Neural progenitor cell (in vitro differentiated cells): Measurements from ENCODE around the gene SPTBN1. TPM values are rescaled to one million over a fixed set of nuclear protein-coding genes. Genes with fewer than 3 reads are reported as not detected.
A peak's percentile ranks its signal among the peaks of the same experiment; 100 is the strongest.

Experiments used
- DNase-seq: peaks from one replicate; pipeline ENCODE4 v3.0.0-alpha.2; 2016; ENCODE audit warnings: low spot score
- H2AFZ ChIP-seq: fragments of 200-600 bp; sonication (generic); replicated peaks from 2 replicates; pipeline ENCODE4 v1.6.1; 2016; ENCODE audit warnings: antibody characterized with exemption
- H3F3A ChIP-seq: fragments of 200-600 bp; sonication (generic); 2 replicates; pipeline ENCODE4 v1.6.1; 2016; ENCODE audit warnings: antibody characterized with exemption, low read depth
- H3K27ac ChIP-seq: fragments of 200-600 bp; sonication (generic); 2 replicates; pipeline ENCODE4 v1.5.1; 2016; ENCODE audit warnings: mild to moderate bottlenecking
- H3K27me3 ChIP-seq: fragments of 200-600 bp; sonication (generic); 2 replicates; pipeline ENCODE4 v1.6.1; 2016; ENCODE audit warnings: mild to moderate bottlenecking, moderate library complexity
- H3K36me3 ChIP-seq: fragments of 200-600 bp; sonication (generic); 2 replicates; pipeline ENCODE4 v1.5.1; 2016
- H3K4me1 ChIP-seq: fragments of 200-600 bp; sonication (generic); 2 replicates; pipeline ENCODE4 v1.6.1; 2016; ENCODE audit warnings: mixed run types
- H3K4me2 ChIP-seq: fragments of 200-600 bp; sonication (generic); 2 replicates; pipeline ENCODE4 v1.6.1; 2016
- H3K4me3 ChIP-seq: fragments of 200-600 bp; sonication (generic); 2 replicates; pipeline ENCODE4 v1.5.1; 2016
- H3K79me2 ChIP-seq: fragments of 200-600 bp; sonication (generic); 2 replicates; pipeline ENCODE4 v1.6.1; 2016; ENCODE audit warnings: low read depth
- H3K9ac ChIP-seq: fragments of 200-600 bp; sonication (generic); 2 replicates; pipeline ENCODE4 v1.6.1; 2016
- H3K9me3 ChIP-seq: fragments of 200-600 bp; sonication (generic); 2 replicates; pipeline ENCODE4 v1.5.1; 2016; ENCODE audit warnings: low read depth
- H4K20me1 ChIP-seq: fragments of 200-600 bp; sonication (generic); 2 replicates; pipeline ENCODE4 v1.6.1; 2016; ENCODE audit warnings: low read depth
- H3K27ac Mint-ChIP-seq: 3 replicates; pipeline ENCODE4 v1.8.0; 2021; ENCODE audit warnings: mixed read lengths
- H3K27me3 Mint-ChIP-seq: 2 replicates; pipeline ENCODE4 v1.8.0; 2022; ENCODE audit warnings: low read depth, mild to moderate bottlenecking, inconsistent platforms, moderate library complexity, mixed read lengths; ENCODE audit not compliant: insufficient read depth
- H3K36me3 Mint-ChIP-seq: 3 replicates; pipeline ENCODE4 v1.8.0; 2021; ENCODE audit warnings: mixed read lengths
- H3K4me1 Mint-ChIP-seq: 3 replicates; pipeline ENCODE4 v1.8.0; 2021; ENCODE audit warnings: mixed read lengths
- H3K4me3 Mint-ChIP-seq: 3 replicates; pipeline ENCODE4 v1.8.0; 2021; ENCODE audit warnings: mild to moderate bottlenecking, moderate library complexity, mixed read lengths
- H3K9me3 Mint-ChIP-seq: 3 replicates; pipeline ENCODE4 v1.8.0; 2020; ENCODE audit warnings: mixed read lengths
- CTCF ChIP-seq: fragments of 200-600 bp; sonication (generic); IDR thresholded peaks from 2 replicates; pipeline ENCODE4 v1.5.1; 2017; ENCODE audit warnings: antibody characterized with exemption, mild to moderate bottlenecking
- EZH2 ChIP-seq: fragments of 200-600 bp; sonication (generic); IDR thresholded peaks from 2 replicates; pipeline ENCODE4 v1.6.1; 2017; ENCODE audit warnings: antibody characterized with exemption, mild to moderate bottlenecking, moderate library complexity
- EZH2phosphoT487 ChIP-seq: fragments of 200-600 bp; sonication (generic); IDR thresholded peaks from 2 replicates; pipeline ENCODE4 v1.6.1; 2017; ENCODE audit warnings: antibody characterized with exemption
- total RNA-seq: library from RNA; depleted of rRNA; stranded (reverse); fragments of >200 nt; gene quantifications from 2 replicates; pipeline ENCODE4 v1.2.3, GENCODE V29; 2015; ENCODE audit warnings: low replicate concordance

Gene SPTBN1
- total RNA-seq, 1 donor from 2014 or later = 94.2 TPM

DNA sequence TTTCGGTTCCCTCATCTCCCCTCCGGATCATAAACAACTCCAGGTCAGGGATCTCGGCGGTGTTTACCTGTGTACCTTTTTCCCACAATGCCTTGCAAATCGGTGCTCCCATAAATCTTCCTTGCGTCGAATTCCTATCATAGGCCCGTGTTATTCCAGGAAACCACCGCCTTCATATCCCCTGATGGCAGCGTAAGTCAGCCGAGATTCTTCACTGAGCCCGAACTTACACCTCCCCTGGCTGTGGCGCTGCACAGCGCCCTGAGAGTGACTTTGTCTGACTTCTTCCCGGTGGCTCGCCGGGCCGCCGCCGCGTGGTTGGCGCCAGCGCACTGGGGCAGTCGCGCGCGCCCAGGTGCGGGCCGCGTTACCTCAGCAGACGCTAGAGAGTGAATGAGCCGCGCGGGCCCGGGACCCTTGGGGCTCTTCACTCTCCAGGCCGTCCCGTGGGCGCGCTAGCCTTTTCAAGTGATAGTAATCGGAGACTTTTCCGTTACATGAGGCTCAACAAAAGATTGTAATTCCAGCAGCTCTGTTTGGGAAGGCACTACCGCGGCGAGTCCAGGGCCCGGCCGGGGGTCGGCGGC, 101.6 kb downstream of the SPTBN1 start:
- peaks cover 39% of the 10 kb centered on the region for H3K79me2 ChIP-seq
- Mint-ChIP-seq H3K27me3 (peaks cover 4% of the 10 kb centered on the region), H3K9me3 (no peaks in the 10 kb centered on the region), H3K36me3 (no peaks in the 10 kb centered on the region), H3K4me3 (peak overlapping the region; percentile 79), H3K27ac (peak overlapping the region; percentile 2), H3K4me1 (peaks cover 29% of the 10 kb centered on the region)
- peaks cover 31% of the 10 kb centered on the region for H3F3A ChIP-seq
- peak overlapping the region; percentile 47 for H3K9ac ChIP-seq
- peak; percentile 28 for TF ChIP-seq EZH2
- TF ChIP-seq EZH2phosphoT487 = no peak
- peak; percentile 17 for TF ChIP-seq CTCF
- peak overlapping the region; percentile 86 for H3K27ac ChIP-seq
- peaks cover 21% of the 10 kb centered on the region for H3K4me1 ChIP-seq
- no peaks in the 10 kb centered on the region for H3K27me3 ChIP-seq
- peak overlapping the region; percentile 65 for H2AFZ ChIP-seq
- no peaks in the 10 kb centered on the region for H3K36me3 ChIP-seq
- peak overlapping the region; percentile 91 for H3K4me3 ChIP-seq
- DNase-seq = peak; percentile 84
- H4K20me1 ChIP-seq = peaks cover 12% of the 10 kb centered on the region
- no peaks in the 10 kb centered on the region for H3K9me3 ChIP-seq
- H3K4me2 ChIP-seq = peak overlapping the region; percentile 88

- H3K27ac Mint-ChIP-seq = peak overlapping the region; percentile 75
- Histone ChIP-seq H3K9me3 (no peaks in the 10 kb centered on the region), H3K36me3 (no peaks in the 10 kb centered on the region), H3K27me3 (no peaks in the 10 kb centered on the region), H2AFZ (peak overlapping the region; percentile 65), H3K4me1 (peaks cover 21% of the 10 kb centered on the region), H3F3A (peaks cover 31% of the 10 kb centered on the region), H3K4me2 (peak overlapping the region; percentile 88), H3K9ac (peak overlapping the region; percentile 59), H4K20me1 (peaks cover 16% of the 10 kb centered on the region), H3K79me2 (peaks cover 46% of the 10 kb centered on the region), H3K4me3 (peak overlapping the region; percentile 91), H3K27ac (peak overlapping the region; percentile 87)
- DNase-seq = peak; percentile 91
- TF ChIP-seq EZH2 = no peak
- TF ChIP-seq EZH2phosphoT487 = no peak
- no peak for TF ChIP-seq CTCF
- peak overlapping the region; percentile 96 for H3K4me3 Mint-ChIP-seq
- H3K9me3 Mint-ChIP-seq = no peaks in the 10 kb centered on the region
- H3K4me1 Mint-ChIP-seq = peaks cover 29% of the 10 kb centered on the region
- H3K36me3 Mint-ChIP-seq = no peaks in the 10 kb centered on the region
- peaks cover 4% of the 10 kb centered on the region for H3K27me3 Mint-ChIP-seq
Observed at GRCh38 chr2:54558188-54559005, 102.3 kb downstream of the SPTBN1 start.

GRCh38 chr2:54559006-54559445, 102.9 kb downstream of the SPTBN1 start:
- H3K27ac ChIP-seq = peak overlapping the region; percentile 87
- H3K27me3 ChIP-seq = no peaks in the 10 kb centered on the region
- peaks cover 4% of the 10 kb centered on the region for H3K27me3 Mint-ChIP-seq
- H3K4me3 ChIP-seq = peak overlapping the region; percentile 91
- TF ChIP-seq EZH2 = no peak
- TF ChIP-seq CTCF = no peak
- no peak for TF ChIP-seq EZH2phosphoT487
- H3K9me3 Mint-ChIP-seq = no peaks in the 10 kb centered on the region
- peaks cover 31% of the 10 kb centered on the region for H3F3A ChIP-seq
- DNase-seq = no peak
- H3K9ac ChIP-seq = peak overlapping the region; percentile 59
- no peaks in the 10 kb centered on the region for H3K9me3 ChIP-seq
- H2AFZ ChIP-seq = peak overlapping the region; percentile 55
- H3K27ac Mint-ChIP-seq = peak overlapping the region; percentile 75
- H3K4me1 Mint-ChIP-seq = peaks cover 29% of the 10 kb centered on the region
- peak overlapping the region; percentile 88 for H3K4me2 ChIP-seq
- peak overlapping the region; percentile 96 for H3K4me3 Mint-ChIP-seq
- peaks cover 21% of the 10 kb centered on the region for H3K4me1 ChIP-seq
- peaks cover 52% of the 10 kb centered on the region for H3K79me2 ChIP-seq
- no peaks in the 10 kb centered on the region for H3K36me3 ChIP-seq
- peaks cover 20% of the 10 kb centered on the region for H4K20me1 ChIP-seq
- H3K36me3 Mint-ChIP-seq = no peaks in the 10 kb centered on the region
